ENCODE measurements around the gene NIPSNAP3A. TPM values are rescaled to one million over a fixed set of nuclear protein-coding genes. Genes with fewer than 3 reads are reported as not detected.
A peak's percentile ranks its signal among the peaks of the same experiment; 100 is the strongest.

NIPSNAP3A gene
- total and polyA plus RNA-seq, 2 of the 8 experiments (the other 6 are each of a cell fraction or from before 2014, with no cell fraction given): 9.3 to 9.4 TPM

DNA sequence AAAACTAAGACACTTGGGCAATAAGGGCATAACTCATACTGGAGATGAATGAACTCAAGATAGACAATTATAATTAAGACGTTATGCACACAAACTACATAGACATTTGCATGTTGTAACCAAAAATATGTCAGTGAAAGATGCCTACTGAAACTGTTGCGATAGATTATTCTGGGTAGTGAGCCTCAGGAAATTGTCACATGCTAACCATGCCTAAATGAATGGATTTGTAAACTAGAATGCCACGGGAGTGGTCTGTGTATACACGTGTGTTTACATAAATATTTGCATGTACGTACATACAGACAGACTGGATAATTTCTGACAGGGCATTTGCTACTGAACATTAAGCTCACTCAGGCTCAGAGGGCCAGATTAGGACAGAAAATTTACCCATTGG, 17.7 kb downstream of the NIPSNAP3A start:
- Histone ChIP-seq H2BK120ac (replicated peaks; ENCODE audit: low read depth, low read length) (no peak overlapping the region), H3K27ac (ENCODE audit: low read depth, low read length) (no peak overlapping the region), H3K79me1 (ENCODE audit: low read depth, low read length) (no peaks in the 10 kb centered on the region), H3K4ac (replicated peaks; ENCODE audit: insufficient read length, low read depth, low read length) (no peak overlapping the region), H3K9ac (replicated peaks in 1 of 4; ENCODE audit: extremely low read depth in 1 of 4, low read depth in 3 of 4, low read length in 3 of 4) (no peak overlapping the region), H3K79me2 (ENCODE audit: control insufficient read depth in 1 of 2, insufficient read depth in 2 of 2, low read length in 2 of 2) (no peaks in the 10 kb centered on the region), H3K23ac (ENCODE audit: insufficient read length) (no peak overlapping the region), H3K14ac (ENCODE audit: insufficient read length) (no peak overlapping the region), H3K27me3 (replicated peaks in 1 of 4; ENCODE audit: control insufficient read depth in 3 of 4, extremely low read depth in 1 of 4, insufficient read depth in 3 of 4, low read length in 3 of 4) (peaks cover 0 to 2% (median 0%) of the 10 kb centered on the region in 4 experiments; a peak in 1 of 7 replicates), H4K91ac (replicated peaks; ENCODE audit: insufficient read length, low read length) (no peak overlapping the region), H3K36me3 (ENCODE audit: control insufficient read depth in 2 of 4, insufficient read depth in 4 of 4, low read length in 3 of 4) (no peaks in the 10 kb centered on the region), H3K18ac (ENCODE audit: extremely low read depth, low read length) (no peak overlapping the region), H2BK15ac (ENCODE audit: low read length) (no peak overlapping the region), H2AFZ (ENCODE audit: low read length) (no peak overlapping the region), H2BK12ac (ENCODE audit: low read depth, low read length) (no peak overlapping the region), H4K5ac (ENCODE audit: insufficient read length, low read depth, low read length) (no peak overlapping the region), H3K9me3 (ENCODE audit: insufficient read depth in 2 of 2, low read depth in 1 of 2, low read length in 1 of 2) (peaks cover 0 to 3% of the 10 kb centered on the region in 2 experiments; a peak in 1 of 4 replicates), H3K4me3 (ENCODE audit: extremely low read depth in 1 of 4, insufficient read depth in 2 of 4, low read depth in 3 of 4, low read length in 4 of 4) (peak overlapping the region in 1 of 4 experiments; percentile 66; a peak in 1 of 8 replicates), H2AK5ac (ENCODE audit: low read depth, low read length) (no peak overlapping the region), H2BK5ac (ENCODE audit: low read depth, low read length) (no peak overlapping the region), H3K56ac (replicated peaks; ENCODE audit: insufficient read length, low read depth, low read length) (no peak overlapping the region), H2BK20ac (ENCODE audit: low read length) (no peak overlapping the region), H3K23me2 (ENCODE audit: low read depth, low read length) (peaks cover 7% of the 10 kb centered on the region; the same call in 1 of the 2 replicates), H4K8ac (ENCODE audit: extremely low read depth, insufficient read depth, low read length) (no peak overlapping the region), H4K20me1 (replicated peaks in 1 of 2; ENCODE audit: control insufficient read depth in 1 of 2, insufficient read depth in 2 of 2, low read length in 2 of 2) (no peaks in the 10 kb centered on the region), H3K4me1 (replicated peaks in 1 of 4; ENCODE audit: control insufficient read depth in 3 of 4, insufficient read depth in 4 of 4, low read length in 3 of 4) (no peaks in the 10 kb centered on the region), H3K4me2 (ENCODE audit: insufficient read depth in 1 of 2, low read depth in 2 of 2, low read length in 2 of 2) (no peak overlapping the region; a peak in 1 of 4 replicates)
- no peak for FAIRE-seq
- TF ChIP-seq NANOG (IDR thresholded peaks at IDR 0.05; ENCODE audit: insufficient read depth, low read depth, low read length, poor library complexity, severe bottlenecking): no peak
- no peak for TF ChIP-seq CBX5 (IDR thresholded peaks at IDR 0.05; ENCODE audit: low read depth, low read length)
- TF ChIP-seq SIN3A (conservative IDR thresholded peaks at IDR 0.05 in 1 of 2, IDR thresholded peaks at IDR 0.05 in 1 of 2; ENCODE audit: low read depth in 1 of 2, low read length in 2 of 2): no peak
- ChIA-PET POLR2A (ENCODE audit: partially characterized antibody) (no interaction called here), CTCF (ENCODE audit: partially characterized antibody) (no interaction called here)
- DNase-seq (ENCODE audit: low read depth in 1 of 2, low spot score in 2 of 2): no peak
- WGBS, 2 experiments (ENCODE audit: extremely low coverage in 1 of 2, insufficient coverage in 1 of 2, insufficient read length in 1 of 2, insufficient replicate concordance in 2 of 2, low coverage in 1 of 2, low lambda C conversion rate in 2 of 2, missing lambda C conversion rate in 1 of 2): 76% methylated on average over 5 of the region's 5 CpGs; no CpG with 5 or more reads in 1 of the 2 experiments
